Measurements from ENCODE around the gene SFXN4.

- TF ChIP-seq CTCF (IDR thresholded peaks at IDR 0.05) (no peak), POLR2A (IDR thresholded peaks at IDR 0.05) (peak; percentile 84)
Observed at GRCh38 chr10:119103903-119104653, 61.4 kb downstream of the SFXN4 start, which contains the start of gene DENND10.

Measured in right lobe of liver (tissue), 4 donors.